ENCODE data around the gene NUDT1. TPM values are rescaled to one million over a fixed set of nuclear protein-coding genes. Genes with fewer than 3 reads are reported as not detected.

Gene NUDT1
- total and polyA plus RNA-seq, 2 donors (not counting 1 experiment from before 2014, with no cell fraction given): 19.8 to 28.4 TPM

GRCh38 chr7:2233926-2234325 lies 8.1 kb upstream of the NUDT1 start:
- H2AFZ ChIP-seq (ENCODE audit: low read length): no peak overlapping the region
- peaks cover 24% of the 10 kb centered on the region for H3K79me2 ChIP-seq (ENCODE audit: control insufficient read depth, insufficient read depth, low read length)
- H3K9me3 ChIP-seq (ENCODE audit: control insufficient read depth, insufficient read depth, low read depth, low read length): no peaks in the 10 kb centered on the region
- H3K4me1 ChIP-seq (ENCODE audit: control insufficient read depth, extremely low read depth, insufficient read depth, low read length): peaks cover 5% of the 10 kb centered on the region
- TF ChIP-seq EZH2 (IDR thresholded peaks at IDR 0.05; ENCODE audit: low read length, missing control alignments) (no peak), CTCF (conservative IDR thresholded peaks at IDR 0.05 in 1 of 2, IDR thresholded peaks at IDR 0.05 in 1 of 2; ENCODE audit: low read depth in 1 of 2, low read length in 2 of 2) (no peak)
- peak in 1 of 2 donors; percentile 72 for DNase-seq (ENCODE audit: low read depth in 2 of 2)
- no peak overlapping the region for H3K9ac ChIP-seq (ENCODE audit: insufficient read depth, low read length)
- peaks cover 23% of the 10 kb centered on the region for H3K36me3 ChIP-seq (ENCODE audit: control insufficient read depth, insufficient read depth, low read length)
- H3K4me3 ChIP-seq (replicated peaks in 1 of 4; ENCODE audit: control extremely low read depth in 1 of 4, insufficient read depth in 1 of 4, low read depth in 3 of 4, low read length in 4 of 4): no peak overlapping the region
- no peak overlapping the region for H3K27ac ChIP-seq (ENCODE audit: insufficient read depth, low read length)
- peak overlapping the region; percentile 35 for H3K4me2 ChIP-seq (ENCODE audit: extremely low read depth, insufficient read depth, low read length)
- no peaks in the 10 kb centered on the region for H3K27me3 ChIP-seq (ENCODE audit: control insufficient read depth, insufficient read depth, low read length)
- H4K20me1 ChIP-seq (ENCODE audit: control insufficient read depth, extremely low read depth, insufficient read depth, low read length): no peaks in the 10 kb centered on the region

- Histone ChIP-seq H3K27me3 (ENCODE audit: control insufficient read depth, insufficient read depth, low read length) (no peaks in the 10 kb centered on the region), H3K4me2 (ENCODE audit: extremely low read depth, insufficient read depth, low read length) (no peak overlapping the region), H3K79me2 (ENCODE audit: control insufficient read depth, insufficient read depth, low read length) (peaks cover 25% of the 10 kb centered on the region), H4K20me1 (ENCODE audit: control insufficient read depth, extremely low read depth, insufficient read depth, low read length) (no peaks in the 10 kb centered on the region), H3K4me1 (ENCODE audit: control insufficient read depth, extremely low read depth, insufficient read depth, low read length) (peaks cover 3% of the 10 kb centered on the region), H3K9ac (ENCODE audit: insufficient read depth, low read length) (no peak overlapping the region), H2AFZ (ENCODE audit: low read length) (no peak overlapping the region), H3K36me3 (ENCODE audit: control insufficient read depth, insufficient read depth, low read length) (peaks cover 18% of the 10 kb centered on the region), H3K27ac (ENCODE audit: insufficient read depth, low read length) (no peak overlapping the region), H3K4me3 (replicated peaks in 1 of 4; ENCODE audit: control extremely low read depth in 1 of 4, insufficient read depth in 1 of 4, low read depth in 3 of 4, low read length in 4 of 4) (no peak overlapping the region), H3K9me3 (ENCODE audit: control insufficient read depth, insufficient read depth, low read depth, low read length) (no peaks in the 10 kb centered on the region)
- DNase-seq (ENCODE audit: low read depth in 2 of 2): no peak
- no peak for TF ChIP-seq CTCF (conservative IDR thresholded peaks at IDR 0.05 in 1 of 2, IDR thresholded peaks at IDR 0.05 in 1 of 2; ENCODE audit: low read depth in 1 of 2, low read length in 2 of 2)
- TF ChIP-seq EZH2 (IDR thresholded peaks at IDR 0.05; ENCODE audit: low read length, missing control alignments): no peak
Measured at GRCh38 chr7:2237109-2237602, 4.9 kb upstream of the NUDT1 start.

DNA sequence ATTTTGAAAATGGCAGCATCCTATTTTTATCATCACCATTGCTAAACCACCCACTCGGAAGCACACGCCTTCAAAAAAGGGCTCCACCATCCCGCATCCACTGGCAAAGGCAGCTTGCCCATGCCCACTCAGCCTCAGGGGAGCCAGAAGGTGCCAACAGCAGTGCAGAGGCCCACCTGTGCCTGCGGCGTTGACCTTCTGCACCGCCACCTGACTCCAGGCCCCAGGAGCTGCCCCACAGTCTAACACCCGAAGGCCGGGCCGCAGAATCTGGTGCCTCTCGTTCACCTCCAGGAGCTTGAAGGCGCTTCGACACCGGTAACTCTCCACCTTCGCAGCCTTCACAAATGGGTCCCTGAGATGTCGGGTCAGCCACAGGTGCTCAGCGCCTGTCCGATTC lies 2.8 kb upstream of the NUDT1 start:
- peaks cover 7% of the 10 kb centered on the region for H3K4me1 ChIP-seq (ENCODE audit: control insufficient read depth, extremely low read depth, insufficient read depth, low read length)
- no peak for DNase-seq (ENCODE audit: low read depth in 2 of 2)
- TF ChIP-seq CTCF (conservative IDR thresholded peaks at IDR 0.05 in 1 of 2, IDR thresholded peaks at IDR 0.05 in 1 of 2; ENCODE audit: low read depth in 1 of 2, low read length in 2 of 2) (no peak), EZH2 (IDR thresholded peaks at IDR 0.05; ENCODE audit: low read length, missing control alignments) (no peak)
- H3K4me2 ChIP-seq (ENCODE audit: extremely low read depth, insufficient read depth, low read length): no peak overlapping the region
- no peak overlapping the region for H3K4me3 ChIP-seq (replicated peaks in 1 of 4; ENCODE audit: control extremely low read depth in 1 of 4, insufficient read depth in 1 of 4, low read depth in 3 of 4, low read length in 4 of 4)
- H3K27ac ChIP-seq (ENCODE audit: insufficient read depth, low read length): no peak overlapping the region
- peaks cover 18% of the 10 kb centered on the region for H3K36me3 ChIP-seq (ENCODE audit: control insufficient read depth, insufficient read depth, low read length)
- H2AFZ ChIP-seq (ENCODE audit: low read length): no peak overlapping the region
- H3K27me3 ChIP-seq (ENCODE audit: control insufficient read depth, insufficient read depth, low read length): no peaks in the 10 kb centered on the region
- no peaks in the 10 kb centered on the region for H4K20me1 ChIP-seq (ENCODE audit: control insufficient read depth, extremely low read depth, insufficient read depth, low read length)
- H3K9ac ChIP-seq (ENCODE audit: insufficient read depth, low read length): no peak overlapping the region
- peaks cover 22% of the 10 kb centered on the region for H3K79me2 ChIP-seq (ENCODE audit: control insufficient read depth, insufficient read depth, low read length)
- H3K9me3 ChIP-seq (ENCODE audit: control insufficient read depth, insufficient read depth, low read depth, low read length): no peaks in the 10 kb centered on the region
